NCI-H2171 treated with DMSO at 0.1 percent for 48 hours (cell line): ENCODE results near the gene TRIM8.
A peak's percentile ranks its signal among the peaks of the same experiment; 100 is the strongest.
"Not testable (repeated sequence)": the region's sequence is repeated elsewhere in the genome, so short reads cannot be mapped to it uniquely, and the experiment has no call there.

ENCODE experiments used
- DNase-seq: peaks from one replicate; lab custom pipeline; 2025; lab: John Stamatoyannopoulos, UW

The TRIM8 gene

DNA sequence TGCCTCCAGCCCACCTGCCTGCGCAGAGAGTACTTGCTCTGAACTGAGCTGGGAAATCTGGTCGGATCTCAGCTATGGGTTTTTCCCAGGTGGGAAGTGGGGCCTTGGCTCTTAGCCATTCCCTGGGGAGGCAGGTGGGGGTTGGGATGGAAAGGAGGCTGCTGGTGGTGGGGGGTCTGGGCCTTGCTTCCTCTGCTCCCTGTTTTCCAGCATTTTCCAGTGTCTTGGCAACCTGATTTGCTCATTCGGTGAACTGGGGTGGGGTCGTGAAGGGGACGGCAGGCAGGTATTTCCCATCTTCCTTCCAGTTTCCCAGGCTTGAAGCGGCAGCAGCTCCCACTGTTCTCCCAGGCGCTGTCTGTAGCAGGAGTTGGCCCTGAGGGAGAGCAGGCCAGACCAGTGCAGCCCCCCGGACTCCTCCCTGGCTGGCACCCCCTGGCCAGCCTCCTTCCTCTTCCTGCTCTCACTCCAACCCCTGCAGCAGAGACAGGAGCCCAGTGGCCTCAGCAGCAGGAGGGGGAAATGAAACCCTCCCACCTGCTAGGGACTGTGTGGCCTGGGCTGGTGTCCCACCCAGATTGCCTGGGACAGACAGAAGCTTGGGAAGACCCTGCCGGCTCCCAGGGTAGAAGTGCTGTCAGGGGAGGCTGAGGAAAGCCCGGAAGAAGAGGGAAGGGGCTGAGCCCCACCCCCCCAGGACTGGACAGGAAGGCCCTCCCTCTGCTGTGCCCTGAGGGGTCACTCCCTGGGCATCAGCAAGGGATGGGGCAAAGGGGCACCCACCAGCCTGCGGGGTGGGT, 6.6 kb downstream of the TRIM8 start:
- no peak for DNase-seq

DNA sequence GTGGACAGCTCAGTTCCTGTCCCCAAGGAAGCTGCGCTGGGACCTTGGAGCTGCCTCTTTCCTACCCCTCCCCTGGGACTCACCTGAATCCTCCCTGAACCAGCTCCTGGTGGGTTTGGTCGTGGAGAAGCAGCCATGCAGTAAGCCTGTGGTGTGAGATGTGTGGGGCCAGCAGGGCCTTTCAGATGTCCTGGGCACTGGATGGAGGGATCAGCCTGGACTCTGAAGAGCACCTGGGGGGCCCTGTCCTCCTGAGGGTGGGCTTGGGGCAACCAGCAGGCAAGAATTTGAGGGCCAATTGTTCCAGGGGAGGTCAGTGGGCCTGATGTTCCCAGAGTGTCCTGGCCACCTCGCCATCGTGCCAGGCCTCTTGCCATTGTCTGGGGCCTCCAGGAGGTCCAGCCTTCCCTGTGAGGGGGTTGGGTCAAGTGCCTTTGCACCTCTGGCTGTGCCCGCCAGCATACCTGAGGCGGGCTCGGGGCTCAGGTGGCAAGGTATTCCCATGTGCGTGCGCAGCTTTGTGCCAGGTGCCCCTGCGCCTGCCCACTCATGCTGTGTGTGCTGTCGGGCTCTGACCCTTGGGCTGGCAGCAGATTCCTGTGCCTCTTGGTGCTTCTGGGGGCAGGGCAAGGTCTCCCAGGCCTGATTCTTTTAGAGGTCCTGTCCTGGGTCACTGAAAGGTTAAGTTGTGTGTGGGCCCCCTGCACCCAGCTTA, 7.3 kb downstream of the TRIM8 start:
- DNase-seq: no peak

DNA sequence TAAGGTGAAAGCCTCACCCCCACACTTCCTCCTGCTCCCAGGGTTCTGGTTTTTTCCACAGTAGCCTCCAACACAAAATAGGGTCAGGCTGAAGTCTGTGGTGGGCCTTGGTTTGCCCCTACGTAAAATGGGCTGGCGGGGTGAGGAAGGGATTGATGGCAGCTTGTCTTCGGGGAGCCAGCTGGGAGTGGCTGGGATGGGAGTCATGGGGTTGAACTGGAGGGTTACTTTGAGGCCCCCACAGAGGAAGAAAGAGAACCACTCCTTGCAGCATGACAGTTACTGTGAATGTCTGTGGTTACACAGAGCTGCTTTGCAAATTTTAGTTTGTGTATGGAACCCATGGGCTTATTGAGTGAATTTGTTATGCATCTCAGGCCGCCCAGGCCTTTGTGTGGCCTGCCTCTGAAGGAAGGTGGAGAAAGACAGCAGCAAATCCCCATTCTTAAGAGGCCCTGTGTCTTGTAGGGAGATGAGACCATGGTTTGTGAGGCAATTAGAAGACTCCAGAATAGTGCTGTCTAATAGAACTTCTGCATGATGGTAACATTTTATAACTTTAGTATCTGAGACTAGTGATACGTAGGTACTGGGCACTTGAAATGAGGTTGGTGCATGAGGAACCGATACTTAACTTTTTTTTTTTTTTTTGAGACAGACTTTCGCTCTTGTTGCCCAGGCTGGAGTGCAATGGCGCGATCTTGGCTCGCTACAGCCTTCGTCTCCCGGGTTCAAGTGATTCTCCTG, 8.1 kb downstream of the TRIM8 start:
- DNase-seq: no peak

DNA sequence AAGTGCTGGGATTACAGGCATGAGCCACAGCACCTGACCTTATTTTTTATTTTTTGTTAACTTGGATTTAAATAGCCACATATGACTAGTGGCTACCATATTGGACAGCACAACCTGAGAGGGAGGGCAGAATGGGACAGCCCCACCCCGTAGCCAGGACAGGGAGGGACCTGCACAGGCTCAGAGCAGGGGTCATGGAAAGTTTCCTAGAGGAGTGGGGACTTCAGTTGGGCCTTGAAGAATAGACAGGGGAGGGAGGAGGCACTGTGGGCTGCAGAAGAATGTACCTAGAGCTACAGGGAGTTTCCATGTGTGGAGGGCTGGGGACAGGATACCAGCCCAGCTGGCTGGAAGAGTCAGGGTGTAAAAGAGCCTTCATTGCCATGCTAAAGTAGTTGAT, 8.8 kb downstream of the TRIM8 start:
- DNase-seq: no peak

DNA sequence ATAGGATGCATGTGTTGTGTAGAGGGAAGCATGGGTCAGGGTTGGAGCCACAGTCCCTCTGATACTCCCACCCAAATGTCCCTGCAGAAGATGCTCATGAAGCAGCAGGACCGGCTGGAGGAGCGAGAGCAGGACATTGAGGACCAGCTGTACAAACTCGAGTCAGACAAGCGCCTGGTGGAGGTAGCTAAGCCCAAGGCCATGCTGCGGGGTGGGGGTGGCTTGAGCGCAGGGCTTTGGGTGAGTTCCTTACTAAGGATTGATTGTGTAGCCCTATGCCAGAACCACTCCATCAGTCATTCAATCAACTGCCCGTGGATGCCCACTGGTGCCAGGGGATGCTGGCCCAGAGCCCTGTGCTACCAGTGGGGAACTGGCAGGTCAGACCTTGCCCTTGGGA, 10.3 kb downstream of the TRIM8 start:
- no peak for DNase-seq

DNA sequence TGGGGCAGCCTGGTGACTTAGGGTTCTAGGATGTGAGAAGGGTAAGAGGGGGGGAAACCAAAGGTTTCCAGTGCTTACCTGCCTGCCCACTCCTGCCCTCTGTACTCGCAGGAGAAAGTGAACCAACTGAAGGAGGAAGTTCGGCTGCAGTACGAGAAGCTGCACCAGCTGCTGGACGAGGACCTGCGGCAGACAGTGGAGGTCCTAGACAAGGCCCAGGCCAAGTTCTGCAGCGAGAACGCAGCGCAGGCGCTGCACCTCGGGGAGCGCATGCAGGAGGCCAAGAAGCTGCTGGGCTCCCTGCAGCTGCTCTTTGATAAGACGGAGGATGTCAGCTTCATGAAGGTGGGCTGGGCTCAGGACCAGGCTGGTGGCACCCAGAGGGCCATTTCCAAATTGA, 10.7 kb downstream of the TRIM8 start:
- no peak for DNase-seq

DNA sequence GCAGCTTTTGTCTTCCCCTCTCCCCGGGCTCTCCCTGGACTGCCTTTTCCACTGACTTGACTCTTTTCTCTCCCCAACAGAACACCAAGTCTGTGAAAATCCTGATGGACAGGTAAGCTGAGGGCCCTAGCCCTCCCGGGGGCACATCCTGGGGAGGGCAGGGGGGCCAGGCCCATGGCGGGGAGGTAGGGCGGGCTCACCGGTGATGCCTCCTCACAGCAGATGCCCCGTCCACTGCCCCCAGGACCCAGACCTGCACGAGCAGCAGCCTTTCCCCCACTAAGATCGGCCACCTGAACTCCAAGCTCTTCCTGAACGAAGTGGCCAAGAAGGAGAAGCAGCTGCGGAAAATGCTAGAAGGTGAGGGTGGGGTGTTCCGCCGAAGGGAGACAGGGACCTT, 11.7 kb downstream of the TRIM8 start:
- DNase-seq: no peak

DNA sequence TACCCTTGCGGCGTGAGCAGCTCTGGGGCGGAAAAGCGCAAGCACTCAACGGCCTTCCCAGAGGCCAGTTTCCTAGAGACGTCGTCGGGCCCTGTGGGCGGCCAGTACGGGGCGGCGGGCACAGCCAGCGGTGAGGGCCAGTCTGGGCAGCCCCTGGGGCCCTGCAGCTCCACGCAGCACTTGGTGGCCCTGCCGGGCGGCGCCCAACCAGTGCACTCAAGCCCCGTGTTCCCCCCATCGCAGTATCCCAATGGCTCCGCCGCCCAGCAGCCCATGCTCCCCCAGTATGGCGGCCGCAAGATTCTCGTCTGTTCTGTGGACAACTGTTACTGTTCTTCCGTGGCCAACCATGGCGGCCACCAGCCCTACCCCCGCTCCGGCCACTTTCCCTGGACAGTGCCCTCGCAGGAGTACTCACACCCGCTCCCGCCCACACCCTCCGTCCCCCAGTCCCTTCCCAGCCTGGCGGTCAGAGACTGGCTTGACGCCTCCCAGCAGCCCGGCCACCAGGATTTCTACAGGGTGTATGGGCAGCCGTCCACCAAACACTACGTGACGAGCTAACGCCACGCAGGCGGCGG, 12.6 kb downstream of the TRIM8 start:
- no peak for DNase-seq

DNA sequence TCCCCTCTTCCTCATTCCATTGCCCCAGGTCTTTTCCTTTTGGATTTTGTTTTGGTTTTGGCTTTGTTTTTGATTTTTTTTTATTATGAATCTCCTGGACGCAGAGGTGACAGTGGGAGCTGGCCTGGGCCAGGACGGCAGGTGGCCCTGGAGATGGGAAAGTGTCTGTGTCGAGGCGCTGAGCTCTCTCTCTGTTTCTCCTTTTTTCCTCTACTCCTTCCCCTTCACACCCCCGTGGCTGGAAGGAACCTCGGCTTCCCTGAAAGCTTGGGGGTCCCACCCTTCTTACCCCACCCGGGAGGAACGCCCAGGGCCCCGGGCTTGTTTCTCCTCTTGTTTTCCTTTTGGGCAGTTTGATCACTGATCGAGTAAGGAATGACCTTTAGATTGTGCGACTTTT, 13.2 kb downstream of the TRIM8 start:
- no peak for DNase-seq

DNA sequence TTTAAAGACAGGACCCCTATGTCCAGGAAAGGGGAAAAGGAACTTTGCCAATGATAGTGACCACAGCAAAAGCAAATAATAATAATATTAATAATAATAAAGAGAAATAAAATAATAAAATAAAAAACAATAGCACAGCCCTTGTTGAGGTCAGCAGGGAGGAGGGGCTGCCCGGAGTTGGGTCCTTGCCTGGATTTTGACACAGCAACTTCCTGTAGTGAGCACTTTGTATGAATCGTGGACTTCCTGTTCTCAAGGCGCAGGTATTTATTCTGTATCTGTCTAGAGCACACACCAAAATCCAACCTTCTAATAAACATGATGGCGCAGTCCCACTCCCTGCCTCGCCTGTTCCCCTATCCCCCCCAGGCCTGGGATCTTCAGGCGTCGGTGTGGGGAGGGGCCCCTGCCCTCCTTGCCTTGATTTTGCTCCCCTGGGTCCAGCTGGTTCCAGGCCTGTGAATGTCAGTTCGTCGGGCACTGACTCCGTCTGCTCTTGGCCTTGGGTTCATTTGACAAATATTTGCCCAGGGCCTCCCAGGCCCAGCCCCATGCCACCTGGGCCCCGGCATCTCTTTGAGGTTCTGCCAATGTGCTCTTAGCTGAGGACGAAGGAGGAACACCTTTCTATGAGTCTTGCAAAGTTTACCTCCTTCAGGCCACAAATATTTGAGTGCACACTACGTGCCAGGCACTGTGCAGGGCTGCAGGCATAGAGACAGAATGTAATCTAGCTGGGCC, 13.9 kb downstream of the TRIM8 start:
- DNase-seq: no peak

DNA sequence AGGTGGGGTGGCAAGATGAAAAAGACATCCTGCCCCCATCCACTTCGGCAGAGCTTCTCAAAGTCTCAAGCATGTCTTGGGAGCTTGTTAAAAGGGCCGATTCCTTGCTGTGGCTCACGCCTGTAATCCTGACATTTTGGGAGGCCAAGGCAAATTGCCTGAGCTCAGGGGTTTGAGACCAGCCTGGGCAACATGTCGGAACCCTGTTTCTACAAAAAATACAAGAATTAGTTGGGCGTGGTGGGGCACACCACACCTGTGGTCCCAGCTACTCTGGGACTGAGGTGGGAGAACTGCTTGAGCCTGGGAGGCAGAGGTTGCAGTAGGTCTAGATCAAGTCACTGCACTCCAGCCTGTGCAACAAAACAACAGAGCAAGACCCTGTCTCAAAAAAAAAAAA, 14.5 kb downstream of the TRIM8 start:
- no peak for DNase-seq

DNA sequence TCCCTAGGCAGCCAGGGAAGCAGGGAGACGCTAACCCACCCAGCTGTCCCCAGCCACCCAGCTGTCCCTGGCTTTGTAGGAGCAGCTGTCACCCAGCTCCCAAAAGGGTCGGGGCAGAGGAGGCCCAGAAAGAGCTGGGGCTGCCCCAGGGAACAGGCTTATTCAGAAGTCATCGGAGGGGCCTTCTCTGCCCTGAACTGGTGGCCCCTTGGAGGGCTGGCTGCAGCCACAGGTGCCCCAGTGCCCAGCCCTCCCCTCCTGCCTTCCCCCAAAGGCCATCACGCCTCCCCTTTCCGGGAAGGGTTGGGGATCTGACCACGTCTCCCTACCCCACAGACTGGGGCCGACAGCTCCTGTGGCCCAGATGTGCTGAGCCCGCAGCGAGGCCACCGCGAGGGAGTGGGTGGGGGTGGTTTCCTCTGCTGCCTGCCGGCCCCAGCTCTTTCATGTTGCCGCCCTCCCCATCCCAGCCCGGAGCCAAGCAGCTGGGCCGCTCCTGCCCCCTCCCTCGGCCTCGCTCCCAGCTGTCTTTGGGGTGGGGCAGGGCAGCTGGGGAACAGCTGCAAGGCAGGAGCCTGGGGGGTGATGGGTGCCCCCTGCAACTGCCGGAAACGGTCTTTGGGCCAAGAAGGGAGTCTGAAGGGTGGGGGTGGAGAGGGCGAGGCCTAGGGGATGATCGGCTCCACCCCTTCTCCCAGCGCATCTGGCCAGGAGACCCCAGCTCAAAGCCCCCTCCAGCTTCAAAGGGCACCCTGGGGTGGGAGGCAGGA, 16.8 kb downstream of the TRIM8 start:
- DNase-seq: peak; percentile 80

DNA sequence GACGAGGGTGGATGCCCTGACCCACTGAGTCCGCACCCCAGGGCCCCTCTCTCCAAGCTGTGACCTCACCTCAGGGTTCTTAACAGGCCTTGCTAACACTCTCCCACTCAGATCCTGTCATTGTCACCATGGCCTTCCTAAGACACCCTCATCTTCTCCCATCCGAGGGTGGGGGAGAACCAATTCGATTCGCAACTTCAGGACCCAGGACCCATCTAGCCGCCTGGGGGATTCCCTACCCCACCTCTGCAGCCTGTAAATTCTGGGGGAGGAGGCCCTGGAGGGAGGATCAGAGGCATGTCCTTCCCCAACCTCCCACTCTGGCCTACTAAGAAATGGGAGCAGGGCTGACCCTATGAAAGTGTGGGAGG, 17.4 kb downstream of the TRIM8 start:
- DNase-seq: no peak

DNA sequence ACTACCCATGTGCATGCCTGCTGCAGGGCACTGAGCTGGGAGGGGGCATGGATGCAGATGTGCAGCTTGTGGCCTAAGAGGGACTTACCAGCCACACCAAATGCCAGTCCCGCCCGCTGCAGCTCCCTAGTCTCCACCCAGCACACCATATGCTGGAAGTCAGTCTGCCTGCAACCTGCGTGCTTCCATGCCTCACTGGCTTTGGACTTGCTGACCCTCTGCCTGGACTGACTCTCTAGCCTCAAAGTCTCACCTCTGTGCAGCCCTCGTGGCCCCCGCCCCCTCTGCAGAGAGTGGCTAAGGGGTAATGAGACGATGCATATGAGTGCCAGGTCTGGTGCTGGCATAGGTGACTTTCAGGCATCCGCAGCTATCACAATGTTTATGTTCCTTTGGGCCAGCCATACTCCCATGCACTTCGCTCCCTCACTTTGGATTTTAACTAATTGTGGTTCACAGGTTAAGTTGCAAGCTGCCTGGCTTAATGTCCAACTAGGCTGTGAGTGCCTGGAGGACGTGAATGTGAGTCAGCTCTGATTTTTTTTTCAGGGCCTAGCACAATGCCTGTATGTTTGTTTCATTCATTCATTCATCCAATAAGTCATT, 21.7 kb downstream of the TRIM8 start:
- DNase-seq: no peak

DNA sequence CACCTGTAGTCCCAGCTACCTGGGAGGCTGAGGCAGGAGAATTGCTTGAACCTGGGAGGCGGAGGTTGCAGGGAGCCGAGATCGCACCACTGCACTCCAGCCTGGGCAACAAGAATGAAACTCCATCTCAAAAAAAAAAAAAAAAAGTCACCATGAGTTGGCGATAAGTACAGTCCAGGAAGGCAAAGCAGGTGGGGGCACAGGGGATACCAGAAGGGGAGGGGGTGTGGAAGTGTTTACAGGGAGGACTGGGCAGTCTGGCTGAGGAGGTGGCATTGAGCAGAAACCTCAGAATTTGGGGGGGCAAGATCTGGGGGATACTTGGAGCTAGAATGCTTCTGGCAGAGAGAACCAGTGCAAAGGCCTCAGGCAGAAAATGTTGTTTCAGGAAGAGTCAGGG, 23.1 kb downstream of the TRIM8 start:
- not testable (repeated sequence) for DNase-seq

DNA sequence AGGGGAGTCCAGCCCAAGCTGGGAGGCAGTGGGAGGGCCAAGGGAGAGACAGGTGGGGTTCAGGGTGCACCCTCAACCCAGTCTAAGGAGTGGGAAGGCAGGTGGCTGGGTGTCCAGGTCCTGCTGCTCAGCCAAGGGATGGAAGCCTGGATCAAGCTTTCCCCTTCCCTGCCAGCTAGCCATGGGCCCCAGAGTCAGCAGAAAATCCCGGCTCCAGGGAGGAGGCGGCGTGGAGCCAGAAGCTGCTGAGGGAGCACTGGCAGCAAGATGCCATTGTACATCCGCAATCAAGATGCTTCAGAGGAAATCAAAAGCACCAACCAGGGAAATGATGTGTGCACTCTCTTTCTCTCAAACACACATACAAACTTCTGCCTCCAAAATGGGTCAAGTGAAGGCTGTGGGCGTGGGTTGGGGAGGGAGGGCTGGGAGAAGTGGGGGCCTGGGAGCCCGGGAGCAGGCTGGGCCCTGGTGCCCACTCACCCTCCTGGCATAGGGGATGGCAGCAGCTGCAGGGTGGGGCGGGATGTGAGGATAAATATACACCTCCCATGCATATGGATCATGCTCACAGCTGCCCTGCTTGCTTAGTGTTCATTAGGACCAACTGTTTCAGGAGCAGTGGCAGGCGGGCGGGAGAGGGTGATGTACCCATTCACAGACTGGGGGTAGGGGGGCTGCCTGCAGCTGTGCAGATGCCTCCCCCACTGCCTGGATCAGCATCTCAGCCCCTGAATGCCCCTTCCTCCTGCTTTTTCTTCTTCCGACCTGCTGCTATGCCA, 24.2 kb downstream of the TRIM8 start:
- peak; percentile 45 for DNase-seq

DNA sequence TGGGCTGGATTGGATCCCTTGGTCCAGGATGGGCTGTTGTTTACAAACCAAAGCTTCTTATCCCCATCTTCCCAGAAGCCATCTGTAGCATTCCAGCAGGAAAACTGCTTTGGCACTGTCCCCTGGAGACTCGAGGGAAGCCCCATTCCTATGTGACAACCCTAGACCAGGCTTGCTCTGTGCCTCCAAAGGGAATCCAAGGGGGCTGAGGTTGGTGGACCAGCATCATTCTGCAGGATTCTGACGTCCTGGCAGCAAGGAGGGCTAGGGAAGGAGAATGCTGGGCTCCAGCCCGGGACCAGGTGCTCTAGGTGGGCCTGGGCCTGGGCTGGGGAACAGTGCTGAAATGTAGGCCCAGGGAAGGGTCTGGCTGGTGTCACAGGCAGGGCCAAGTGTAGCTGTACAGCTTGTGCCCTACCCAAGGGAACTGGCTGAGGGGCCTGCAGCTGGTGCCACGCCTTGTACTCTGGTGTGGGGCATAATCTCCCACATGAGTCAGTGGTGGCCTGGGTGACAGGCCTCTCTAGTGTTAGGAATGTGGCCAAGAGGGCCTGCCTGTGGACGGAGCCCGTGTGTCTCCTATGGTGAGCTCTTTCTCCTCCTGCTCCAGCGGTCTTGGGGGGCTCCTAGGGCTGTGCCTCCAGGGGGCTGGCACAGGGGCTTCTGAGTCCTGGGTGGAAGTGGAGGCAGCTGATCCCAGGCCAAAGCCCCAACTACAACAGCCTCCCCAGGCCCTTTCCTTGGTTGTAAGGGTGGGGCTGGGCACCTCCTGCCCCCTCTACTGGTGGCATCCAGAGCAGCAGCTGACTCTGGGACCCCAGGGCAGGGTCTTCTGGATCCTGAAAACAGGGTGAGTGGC, 25.2 kb downstream of the TRIM8 start:
- DNase-seq: no peak

DNA sequence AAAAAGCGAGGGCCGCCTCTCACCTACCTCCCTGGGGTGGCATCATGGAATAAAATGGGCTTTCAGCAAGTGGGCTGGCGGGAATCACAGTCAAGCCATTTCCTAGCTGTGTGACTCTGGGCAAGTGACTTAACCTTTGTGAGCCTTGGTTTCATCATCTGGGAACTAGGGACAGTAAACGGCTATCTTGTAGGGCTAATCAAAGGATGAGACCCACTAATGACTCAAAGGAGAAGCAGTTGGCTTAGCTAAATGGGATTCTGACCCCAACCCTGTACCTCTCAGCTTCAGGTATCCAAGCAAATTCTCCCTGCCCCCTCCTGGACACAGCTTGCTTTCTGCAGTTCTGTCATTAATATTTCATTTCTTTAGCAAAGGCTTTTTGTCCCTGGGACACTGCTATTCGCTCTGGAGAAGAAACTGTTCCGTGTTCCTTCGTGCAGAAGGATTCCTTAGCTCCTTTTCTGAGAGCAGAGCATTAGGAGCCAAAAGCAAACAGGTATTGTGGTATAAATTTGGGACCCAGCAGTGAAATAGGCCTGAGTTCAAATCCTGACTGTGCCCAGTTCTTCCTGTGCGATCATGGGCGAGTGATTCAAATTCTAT, 25.9 kb downstream of the TRIM8 start:
- no peak for DNase-seq
